ENCODE results near the gene COG1. TPM values are rescaled to one million over a fixed set of nuclear protein-coding genes. Genes with fewer than 3 reads are reported as not detected.

The COG1 gene
- total and polyA plus RNA-seq, 8 donors, result 11.6 to 68.9 (median 17.9) TPM

DNA sequence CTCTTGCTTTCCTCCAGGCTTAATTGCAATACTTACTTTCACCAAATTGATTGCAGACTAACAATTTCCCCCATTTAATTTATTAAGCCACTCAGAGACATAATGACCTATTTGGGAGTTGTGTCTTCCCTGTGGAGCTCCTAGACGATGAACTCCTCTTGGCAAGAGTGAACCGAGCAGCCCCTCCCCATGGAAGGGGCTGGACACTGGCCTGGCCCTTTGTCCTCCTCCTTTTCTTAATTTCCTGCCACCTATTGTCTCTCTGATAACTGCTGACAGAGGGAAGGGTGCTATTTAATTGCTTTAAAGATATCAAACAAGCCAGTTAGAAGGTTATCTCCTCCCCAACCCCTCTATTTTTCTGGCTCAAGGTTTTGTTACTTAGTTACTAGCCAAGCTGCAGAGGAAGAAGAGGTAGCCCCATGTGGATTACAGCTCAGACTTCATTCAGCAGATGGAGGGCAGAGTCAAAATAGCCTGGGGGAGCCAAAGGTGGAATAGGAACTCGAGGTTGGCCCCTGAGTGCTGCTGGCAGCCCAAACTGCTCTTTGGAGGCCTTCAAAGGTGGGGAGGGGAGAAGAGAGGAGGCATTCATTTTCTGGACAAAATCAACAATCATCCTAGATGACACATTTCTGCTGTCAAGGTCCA, 31.8 kb upstream of the COG1 start:
- no peak for DNase-seq
- Histone ChIP-seq H3K36me3 (no peaks in the 10 kb centered on the region), H3K9me3 (no peaks in the 10 kb centered on the region), H3K4me3 (no peak overlapping the region), H3K27ac (no peak overlapping the region), H3K4me1 (peaks cover 17 to 44% (median 35%) of the 10 kb centered on the region in 4 donors), H3K27me3 (peaks cover 6 to 69% (median 32%) of the 10 kb centered on the region in 3 donors)
- 17 to 29% (median 20%) methylated on average over 1 to 3 of the region's 3 CpGs for WGBS, 5 donors
- TF ChIP-seq, protein P1, sequence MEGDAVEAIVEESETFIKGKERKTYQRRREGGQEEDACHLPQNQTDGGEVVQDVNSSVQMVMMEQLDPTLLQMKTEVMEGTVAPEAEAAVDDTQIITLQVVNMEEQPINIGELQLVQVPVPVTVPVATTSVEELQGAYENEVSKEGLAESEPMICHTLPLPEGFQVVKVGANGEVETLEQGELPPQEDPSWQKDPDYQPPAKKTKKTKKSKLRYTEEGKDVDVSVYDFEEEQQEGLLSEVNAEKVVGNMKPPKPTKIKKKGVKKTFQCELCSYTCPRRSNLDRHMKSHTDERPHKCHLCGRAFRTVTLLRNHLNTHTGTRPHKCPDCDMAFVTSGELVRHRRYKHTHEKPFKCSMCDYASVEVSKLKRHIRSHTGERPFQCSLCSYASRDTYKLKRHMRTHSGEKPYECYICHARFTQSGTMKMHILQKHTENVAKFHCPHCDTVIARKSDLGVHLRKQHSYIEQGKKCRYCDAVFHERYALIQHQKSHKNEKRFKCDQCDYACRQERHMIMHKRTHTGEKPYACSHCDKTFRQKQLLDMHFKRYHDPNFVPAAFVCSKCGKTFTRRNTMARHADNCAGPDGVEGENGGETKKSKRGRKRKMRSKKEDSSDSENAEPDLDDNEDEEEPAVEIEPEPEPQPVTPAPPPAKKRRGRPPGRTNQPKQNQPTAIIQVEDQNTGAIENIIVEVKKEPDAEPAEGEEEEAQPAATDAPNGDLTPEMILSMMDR (IDR thresholded peaks at IDR 0.05), result no peak
- TF ChIP-seq POLR2AphosphoS5 (IDR thresholded peaks at IDR 0.05) (no peak), EP300 (IDR thresholded peaks at IDR 0.05) (no peak), POLR2A (IDR thresholded peaks at IDR 0.05) (no peak)
- intact Hi-C loops (cut with DNase I; ENCODE audit: low total_unique reads), result loop anchor here (10.0 kb wide), 1 partner anchor 426 kb away; no protein-coding TSS in a partner anchor

DNA sequence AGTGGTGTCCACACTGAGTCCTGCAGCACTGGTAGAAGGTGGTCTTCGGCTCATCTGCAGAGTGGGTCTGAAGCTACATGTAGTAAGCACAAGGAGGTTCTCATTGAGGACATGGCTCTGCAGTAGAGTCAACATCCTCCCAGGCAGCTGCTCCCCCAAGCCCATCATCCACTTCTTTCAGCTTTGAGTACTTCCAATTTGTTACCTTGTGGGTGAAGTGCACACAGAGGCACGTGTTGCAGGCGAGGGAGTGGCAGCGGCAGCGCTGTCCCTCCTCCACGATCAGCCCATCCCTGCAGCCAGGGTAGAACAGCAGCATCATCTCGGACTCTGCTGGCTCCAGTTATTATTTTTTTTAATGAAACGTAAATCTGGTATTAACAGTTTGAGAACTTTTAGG, 29.8 kb upstream of the COG1 start:
- Histone ChIP-seq H3K4me1 (peaks cover 23 to 48% (median 33%) of the 10 kb centered on the region in 4 donors), H3K9me3 (no peaks in the 10 kb centered on the region), H3K4me3 (no peak overlapping the region), H3K27ac (no peak overlapping the region), H3K36me3 (no peaks in the 10 kb centered on the region), H3K27me3 (peaks cover 6 to 88% (median 46%) of the 10 kb centered on the region in 3 donors)
- DNase-seq, result no peak
- intact Hi-C loops (cut with DNase I; ENCODE audit: low total_unique reads), result loop anchor here (10.0 kb wide), 1 partner anchor 428 kb away; no protein-coding TSS in a partner anchor
- no peak for TF ChIP-seq EP300 (IDR thresholded peaks at IDR 0.05)
- 39 to 58% (median 43%) methylated on average over 8 of the region's 8 CpGs for WGBS, 5 donors

DNA sequence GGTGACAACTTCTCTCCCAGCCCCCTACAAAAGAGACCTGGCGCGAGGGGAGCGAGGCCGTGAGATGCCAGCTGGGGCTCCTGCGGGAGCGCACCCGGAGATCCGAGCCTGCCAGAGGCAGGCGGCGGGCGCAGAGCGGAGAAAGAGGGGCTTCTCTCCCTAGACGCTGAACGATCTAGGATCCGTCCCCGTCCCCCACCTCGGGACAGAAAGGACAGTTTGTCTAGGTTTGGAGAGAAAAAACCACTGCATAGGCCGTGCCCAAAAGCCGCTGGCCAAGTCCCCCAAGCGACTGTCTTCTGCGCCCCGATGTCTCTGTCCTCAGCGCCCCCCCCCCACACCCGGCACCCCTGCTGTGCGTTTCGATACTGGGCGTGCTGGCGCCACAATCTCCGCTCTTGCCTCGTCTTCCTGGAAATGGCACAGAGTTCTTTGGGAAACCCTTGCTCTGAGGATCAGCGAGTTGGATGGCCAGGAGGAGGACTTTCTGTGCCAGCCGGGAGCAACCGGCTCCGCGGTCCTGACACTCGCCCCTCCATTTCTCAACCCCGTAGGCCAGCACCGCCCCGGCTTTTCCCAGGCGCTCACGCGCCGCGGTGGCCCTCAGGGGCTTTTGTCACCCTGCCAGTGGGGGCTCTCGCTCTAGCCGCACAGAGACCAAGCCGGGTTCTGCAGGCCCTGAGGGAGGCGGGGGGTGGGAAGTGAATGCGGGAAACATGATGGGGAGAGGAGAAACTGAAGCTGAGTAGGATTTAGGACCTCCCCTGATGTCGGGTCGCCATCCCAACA, 27.0 kb upstream of the COG1 start:
- H3K4me1 ChIP-seq, result peaks cover 23 to 47% (median 33%) of the 10 kb centered on the region in 4 donors
- peak in 1 of 2 donors; percentile 42 for DNase-seq
- H3K9me3 ChIP-seq, result no peaks in the 10 kb centered on the region
- no peaks in the 10 kb centered on the region for H3K36me3 ChIP-seq
- no peak for TF ChIP-seq POLR2A (IDR thresholded peaks at IDR 0.05)
- TF ChIP-seq POLR2AphosphoS5 (IDR thresholded peaks at IDR 0.05), result no peak
- TF ChIP-seq, protein P1 (IDR thresholded peaks at IDR 0.05), result no peak
- no peak for TF ChIP-seq EP300 (IDR thresholded peaks at IDR 0.05)
- peak overlapping the region; percentile 46 to 60 (median 54) for H3K4me3 ChIP-seq
- intact Hi-C loops (cut with DNase I; ENCODE audit: low total_unique reads), result loop anchor here (10.0 kb wide), 1 partner anchor 431 kb away; no protein-coding TSS in a partner anchor
- H3K27ac ChIP-seq, result peak overlapping the region in 4 of 5 donors; percentile 1 to 54 (median 30)
- WGBS, 5 donors, result 1 to 3% (median 2%) methylated on average over 37 to 51 of the region's 51 CpGs
- peaks cover 6 to 77% (median 46%) of the 10 kb centered on the region in 3 donors for H3K27me3 ChIP-seq

DNA sequence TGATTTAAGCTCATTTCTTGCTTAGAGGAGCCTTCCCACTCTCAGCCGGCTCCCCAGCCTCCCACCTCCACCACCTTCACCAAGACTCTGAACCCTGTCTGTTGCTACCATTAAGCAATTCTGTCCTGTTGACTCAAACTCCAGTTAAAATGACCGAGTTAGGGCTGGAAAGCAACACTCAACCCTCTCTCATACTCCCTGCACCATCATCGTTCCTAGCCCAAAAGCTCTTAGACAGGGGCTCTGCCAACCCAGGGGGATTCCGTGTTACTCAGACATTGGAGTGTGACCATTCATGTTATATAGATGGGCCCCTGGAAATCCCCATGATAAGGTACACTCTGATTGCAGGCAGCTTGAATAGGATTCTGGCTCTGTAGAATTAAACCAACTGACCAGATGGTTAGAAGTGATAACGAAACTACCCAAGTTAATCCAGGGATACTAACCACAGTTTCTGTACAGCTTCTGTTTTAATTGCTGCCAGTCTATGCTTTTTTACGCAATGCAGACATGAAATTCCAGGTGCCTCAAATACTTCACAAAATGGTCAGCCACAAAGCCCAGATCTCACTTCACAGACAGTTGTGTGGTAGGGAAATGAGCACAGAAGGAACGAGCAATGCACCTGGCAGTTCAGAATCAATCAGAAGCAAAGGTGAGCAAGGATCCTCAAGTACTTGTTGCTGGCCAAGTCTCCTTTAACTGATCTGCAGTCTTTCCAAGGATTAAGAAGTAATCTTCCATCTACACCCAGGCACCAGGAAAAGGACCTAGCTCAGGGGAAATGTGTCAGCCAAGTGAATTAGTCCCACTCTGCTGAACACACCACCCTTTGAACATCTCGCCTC, 25.9 kb upstream of the COG1 start:
- Histone ChIP-seq H3K4me3 (peak overlapping the region; percentile 46 to 60 (median 54)), H3K27me3 (peaks cover 6 to 65% (median 46%) of the 10 kb centered on the region in 3 donors), H3K9me3 (no peaks in the 10 kb centered on the region), H3K36me3 (no peaks in the 10 kb centered on the region), H3K4me1 (peaks cover 23 to 43% (median 33%) of the 10 kb centered on the region in 4 donors), H3K27ac (peak overlapping the region in 1 of 5 donors; percentile 32)
- WGBS, 5 donors, result 45 to 62% (median 50%) methylated on average over 8 of the region's 8 CpGs
- TF ChIP-seq EP300 (IDR thresholded peaks at IDR 0.05) (no peak), POLR2AphosphoS5 (IDR thresholded peaks at IDR 0.05) (no peak), POLR2A (IDR thresholded peaks at IDR 0.05) (no peak)
- TF ChIP-seq, protein P1 (IDR thresholded peaks at IDR 0.05), result no peak
- DNase-seq, result no peak
- intact Hi-C loops (cut with DNase I; ENCODE audit: low total_unique reads), result loop anchor here (10.0 kb wide), 1 partner anchor 432 kb away; no protein-coding TSS in a partner anchor
